Measurements from ENCODE around the gene ICA1L.
"Not testable (repeated sequence)": the region's sequence is repeated elsewhere in the genome, so short reads cannot be mapped to it uniquely, and the experiment has no call there.

Gene ICA1L

DNA sequence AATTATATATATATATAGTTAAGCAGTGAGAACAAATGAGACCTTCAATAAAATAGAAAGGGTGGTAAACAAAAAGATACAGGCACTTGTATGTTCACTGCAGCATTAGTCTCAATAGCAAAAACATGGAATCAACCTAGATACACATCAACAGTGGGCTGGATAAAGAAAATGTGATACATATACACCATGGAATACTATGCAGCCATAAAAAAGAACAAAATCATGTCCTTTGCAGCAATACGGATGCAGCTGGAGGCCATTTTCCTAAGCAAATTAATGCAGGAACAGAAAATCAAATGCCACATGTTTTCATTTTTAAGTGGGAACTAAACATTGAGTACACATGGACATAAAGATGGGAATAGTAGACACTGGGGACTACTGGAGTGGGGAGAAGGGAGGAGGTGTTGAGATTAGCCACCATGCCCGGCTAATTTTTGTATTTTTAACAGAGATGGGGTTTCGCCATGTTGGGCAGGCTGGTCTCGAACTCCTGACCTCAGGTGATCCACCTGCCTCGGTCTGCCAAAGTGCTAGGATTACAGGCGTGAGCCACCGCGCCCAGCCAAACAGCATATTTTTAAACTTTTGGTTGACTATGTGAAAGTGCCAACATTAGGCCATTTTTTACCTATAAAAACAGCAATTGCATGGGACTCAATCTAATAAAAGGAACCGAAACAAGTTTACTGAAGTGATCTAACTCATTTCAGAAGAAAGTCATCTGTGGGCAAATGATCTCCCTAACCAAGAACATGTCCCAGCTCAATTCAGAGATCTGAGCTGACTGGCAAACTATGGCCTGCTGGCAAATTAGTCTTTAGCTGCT is 23.7 kb downstream of the ICA1L start:
- DNase-seq (ENCODE audit: low read depth in 2 of 2), result no peak

GRCh38 chr2:202844656-202845055 is 26.9 kb downstream of the ICA1L start:
- no peak for DNase-seq (ENCODE audit: low read depth in 2 of 2)

DNA sequence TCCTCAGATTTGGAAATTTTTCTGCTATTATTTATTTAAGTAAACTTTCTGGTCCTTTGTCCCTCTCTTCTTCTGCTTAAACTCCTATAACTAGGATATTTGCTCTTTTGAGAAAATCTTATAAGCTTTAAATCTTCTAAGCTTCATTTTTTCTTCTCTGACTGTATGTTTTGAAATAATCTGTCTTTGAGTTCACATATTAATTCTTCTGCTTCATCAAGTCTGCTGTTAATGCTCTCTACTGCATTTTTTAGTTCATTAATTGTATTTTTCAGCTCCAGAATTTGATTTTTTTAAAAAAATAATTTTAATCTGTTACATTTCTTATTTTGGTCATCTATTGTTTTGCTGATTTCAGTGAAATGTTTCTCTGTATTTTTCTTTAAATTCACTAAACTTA is 28.9 kb downstream of the ICA1L start:
- DNase-seq (ENCODE audit: low read depth in 2 of 2), result no peak

GRCh38 chr2:202841090-202841867 is 30.3 kb downstream of the ICA1L start:
- DNase-seq (ENCODE audit: low read depth in 2 of 2), result no peak

DNA sequence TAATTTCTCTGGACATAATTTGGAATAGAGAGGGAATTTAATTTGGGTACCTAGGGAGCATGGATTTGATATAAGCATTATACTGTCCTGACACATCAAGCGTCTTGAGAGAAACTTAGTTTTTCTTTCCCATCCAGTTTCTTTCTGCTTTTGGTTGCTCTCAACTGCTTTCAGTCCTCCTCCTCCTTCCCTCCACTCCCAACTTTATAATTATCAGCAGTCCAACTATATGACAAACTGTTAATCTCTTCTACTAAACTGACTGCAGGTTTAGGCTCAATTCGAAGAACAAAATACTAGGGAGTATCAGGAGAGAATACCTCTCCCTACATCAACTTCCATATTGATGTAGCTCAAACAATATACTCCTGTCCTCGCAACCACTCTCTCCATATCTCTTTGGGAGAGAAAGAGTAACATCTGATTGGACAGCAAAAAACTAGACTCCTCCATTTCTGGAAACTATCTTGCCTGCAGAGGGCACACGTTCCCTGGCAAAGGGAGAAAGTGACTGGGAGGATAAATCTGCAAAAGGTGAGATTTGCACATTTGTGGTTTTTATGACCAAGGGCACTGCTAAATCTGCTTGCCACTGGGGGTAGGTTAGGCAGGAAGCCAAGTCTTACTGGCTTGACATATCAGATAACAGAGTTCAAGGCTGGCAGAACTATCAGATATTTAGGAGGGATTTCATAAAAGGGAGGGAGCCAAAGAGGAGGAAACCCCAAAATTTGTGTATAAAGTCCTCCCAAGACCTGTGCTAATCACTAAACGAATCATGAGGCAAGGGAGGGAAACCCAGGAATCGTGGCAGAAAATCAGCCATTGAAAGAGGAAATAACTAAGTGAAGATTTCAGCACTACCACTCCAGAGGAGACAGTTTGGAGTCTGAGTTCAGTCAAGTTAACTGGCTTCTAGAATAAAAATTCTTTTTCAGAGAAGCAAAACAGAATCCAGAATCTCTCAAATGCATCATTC is 40.0 kb downstream of the ICA1L start:
- peak in 1 of 2 donors; percentile 4 for DNase-seq (ENCODE audit: low read depth in 2 of 2)

GRCh38 chr2:202824901-202825300 is 46.7 kb downstream of the ICA1L start:
- no peak for DNase-seq (ENCODE audit: low read depth in 2 of 2)

GRCh38 chr2:202822411-202822810 is 49.2 kb downstream of the ICA1L start:
- no peak for DNase-seq (ENCODE audit: low read depth in 2 of 2)

- DNase-seq (ENCODE audit: low read depth in 2 of 2), result no peak
Measured at GRCh38 chr2:202821206-202822160, 50.1 kb downstream of the ICA1L start.

- no peak for DNase-seq (ENCODE audit: low read depth in 2 of 2)
Measured at GRCh38 chr2:202818321-202818720, 53.2 kb downstream of the ICA1L start.

GRCh38 chr2:202817771-202818170 is 53.8 kb downstream of the ICA1L start:
- DNase-seq (ENCODE audit: low read depth in 2 of 2), result no peak

- no peak for DNase-seq (ENCODE audit: low read depth in 2 of 2)
Measured at GRCh38 chr2:202815548-202816360, 55.8 kb downstream of the ICA1L start.

DNA sequence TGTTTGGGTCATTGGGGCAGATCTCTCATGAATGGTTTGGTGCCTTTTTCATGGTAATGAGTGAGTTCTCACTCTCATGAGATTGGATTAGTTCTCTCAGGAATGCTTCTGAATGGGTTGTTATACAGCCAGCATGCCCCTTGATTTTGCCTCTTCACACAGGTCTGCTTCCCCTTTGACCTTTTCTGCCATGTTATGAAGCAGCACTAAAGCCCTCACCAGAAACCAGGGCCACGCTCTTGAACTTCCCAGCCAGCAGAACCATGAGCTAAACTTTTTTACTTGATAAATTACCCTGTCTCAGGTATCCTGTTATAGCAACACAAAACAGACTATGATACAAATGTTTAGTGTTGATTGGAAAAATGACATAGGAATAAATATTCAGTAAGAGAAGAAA is 57.3 kb downstream of the ICA1L start:
- no peak for DNase-seq (ENCODE audit: low read depth in 2 of 2)

DNA sequence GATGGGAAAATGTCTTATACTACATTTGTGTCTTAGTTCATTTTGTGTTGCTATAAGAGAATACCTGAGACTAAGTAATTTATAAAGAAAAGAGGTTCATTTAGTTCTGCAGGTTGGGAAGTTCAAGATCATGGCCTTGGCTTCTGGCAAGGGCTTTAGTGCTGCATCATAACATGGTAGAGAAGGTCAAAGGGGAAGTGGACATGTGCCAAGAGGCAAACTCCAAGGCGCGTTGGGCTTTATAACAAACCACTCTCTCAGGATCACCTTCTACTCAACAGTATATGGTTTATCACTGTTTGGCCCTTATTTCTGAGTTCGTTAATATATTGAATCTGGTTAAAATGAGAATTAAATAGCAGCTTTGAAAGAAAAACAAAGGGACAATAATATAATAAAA is 58.2 kb downstream of the ICA1L start:
- DNase-seq (ENCODE audit: low read depth in 2 of 2), result no peak

DNA sequence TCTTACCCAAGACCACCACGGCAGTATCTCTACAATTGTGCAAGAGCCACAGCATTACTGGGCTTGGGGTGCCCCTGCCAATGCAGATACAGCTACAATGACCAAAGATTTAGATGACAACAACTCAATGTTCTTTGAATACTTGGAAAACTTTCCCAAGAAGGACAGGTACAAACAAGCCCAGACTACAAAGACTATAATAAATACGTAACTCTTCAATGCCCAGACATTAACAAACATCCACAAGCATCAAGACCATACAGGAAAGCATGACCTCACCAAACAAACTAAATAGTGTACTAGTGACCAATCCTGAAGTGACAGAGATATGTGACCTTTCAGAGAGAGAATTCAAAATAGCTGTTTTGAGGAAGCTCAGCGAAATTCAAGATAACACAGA is 62.8 kb downstream of the ICA1L start:
- DNase-seq (ENCODE audit: low read depth in 2 of 2), result no peak

GRCh38 chr2:202807431-202808138 is 64.0 kb downstream of the ICA1L start:
- not testable (repeated sequence) for DNase-seq (ENCODE audit: low read depth in 2 of 2)

DNA sequence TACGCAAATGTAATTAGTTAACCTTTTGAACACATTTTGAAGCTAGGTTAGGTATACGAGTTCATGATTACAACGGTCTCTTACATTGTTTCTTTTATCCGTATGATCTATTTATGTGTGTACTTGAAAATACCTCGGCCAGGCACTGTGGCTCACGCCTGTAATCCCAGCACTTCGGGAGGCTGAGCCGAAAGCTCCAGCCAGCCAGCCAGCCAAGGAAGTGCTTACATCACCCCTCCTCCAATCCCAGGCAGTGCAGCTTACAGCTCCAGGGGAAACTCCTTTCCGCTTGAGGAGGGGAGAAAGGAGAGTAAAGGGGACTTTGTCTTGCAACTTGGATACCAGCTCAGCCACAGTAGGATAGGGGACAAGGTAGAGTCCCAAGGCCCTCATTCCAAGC is 65.7 kb downstream of the ICA1L start:
- DNase-seq (ENCODE audit: low read depth in 2 of 2), result not testable (repeated sequence)

DNA sequence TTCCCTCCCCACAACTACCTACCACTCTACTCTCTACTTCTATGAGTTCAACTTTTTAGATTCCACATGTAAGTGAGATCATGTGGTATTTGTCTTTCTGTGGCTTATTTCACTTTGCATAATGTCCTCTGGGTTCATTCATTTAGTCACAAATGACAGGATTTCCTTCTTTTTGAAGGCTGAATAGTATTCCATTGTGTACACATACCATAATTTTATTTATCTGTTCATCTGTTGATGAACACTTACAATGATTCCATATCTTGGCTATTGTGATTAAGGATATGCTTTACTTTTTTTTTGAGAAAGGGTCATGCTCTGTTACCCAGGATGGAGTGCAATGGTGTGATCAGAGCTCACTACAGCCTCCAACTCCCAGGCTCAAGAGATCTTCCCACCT is 73.6 kb downstream of the ICA1L start:
- no peak for DNase-seq (ENCODE audit: low read depth in 2 of 2)

GRCh38 chr2:202790676-202791075 is 80.9 kb downstream of the ICA1L start:
- DNase-seq (ENCODE audit: low read depth in 2 of 2), result no peak

DNA sequence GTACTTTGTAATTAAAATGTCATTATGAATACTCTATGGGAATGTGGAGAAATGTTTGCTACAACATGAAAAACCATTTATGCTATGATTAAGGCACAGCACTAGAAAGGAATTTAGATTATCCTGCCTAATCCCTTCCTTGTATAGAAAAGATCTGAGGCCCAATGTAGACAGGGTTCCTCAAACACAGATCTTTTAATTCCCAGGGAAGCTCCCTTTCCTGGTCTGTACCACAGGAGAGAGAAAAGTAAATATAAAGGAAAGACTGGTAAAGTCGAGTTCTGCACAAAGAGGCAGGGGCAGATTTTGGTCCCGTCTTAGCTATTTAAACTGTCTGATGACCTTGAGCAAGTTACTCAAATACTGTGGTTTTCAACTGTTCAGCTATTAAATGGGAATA is 84.7 kb downstream of the ICA1L start:
- DNase-seq (ENCODE audit: low read depth in 2 of 2), result no peak
